HG02840 (cell line): Measurements from ENCODE around the gene ARL4C.

Experiments used
- ATAC-seq: cut with Tn5 transposase; IDR thresholded peaks from one replicate; pipeline ENCODE4 v1.9.1; 2021; ENCODE audit warnings: mild to moderate bottlenecking, moderate library complexity, moderate number of reproducible peaks; ENCODE audit not compliant: unreplicated experiment, low FRiP score

Gene ARL4C

DNA sequence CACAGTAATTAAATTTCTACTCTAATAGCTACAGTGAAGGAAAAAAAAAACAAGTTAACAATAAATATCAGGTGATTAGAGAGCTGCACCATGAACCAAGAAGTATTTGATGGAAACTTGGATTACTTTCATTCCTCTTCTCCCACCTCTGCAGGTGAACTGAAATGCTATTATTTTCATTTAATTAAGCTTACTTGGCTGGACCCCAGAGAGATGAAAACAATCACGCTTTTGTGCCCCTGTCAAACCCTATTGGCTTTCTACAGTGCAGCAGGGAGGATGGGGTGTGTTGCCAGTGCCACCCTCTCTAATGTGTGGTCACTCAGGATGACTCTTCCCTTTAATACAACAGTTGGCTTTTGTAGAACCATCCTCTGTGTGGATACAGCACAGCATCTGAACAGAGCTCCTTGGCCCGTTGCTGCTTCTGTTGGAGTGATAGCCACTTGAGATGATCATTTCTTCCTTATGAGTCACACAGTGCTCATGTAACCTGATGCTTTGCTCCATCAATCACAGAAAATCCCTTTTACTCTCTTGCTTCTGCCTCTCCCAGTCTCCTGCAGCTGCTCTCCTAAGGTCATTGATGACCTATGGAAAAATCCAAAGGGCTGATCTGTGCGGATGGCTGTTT lies 5.5 kb upstream of the ARL4C start:
- no peak for ATAC-seq

DNA sequence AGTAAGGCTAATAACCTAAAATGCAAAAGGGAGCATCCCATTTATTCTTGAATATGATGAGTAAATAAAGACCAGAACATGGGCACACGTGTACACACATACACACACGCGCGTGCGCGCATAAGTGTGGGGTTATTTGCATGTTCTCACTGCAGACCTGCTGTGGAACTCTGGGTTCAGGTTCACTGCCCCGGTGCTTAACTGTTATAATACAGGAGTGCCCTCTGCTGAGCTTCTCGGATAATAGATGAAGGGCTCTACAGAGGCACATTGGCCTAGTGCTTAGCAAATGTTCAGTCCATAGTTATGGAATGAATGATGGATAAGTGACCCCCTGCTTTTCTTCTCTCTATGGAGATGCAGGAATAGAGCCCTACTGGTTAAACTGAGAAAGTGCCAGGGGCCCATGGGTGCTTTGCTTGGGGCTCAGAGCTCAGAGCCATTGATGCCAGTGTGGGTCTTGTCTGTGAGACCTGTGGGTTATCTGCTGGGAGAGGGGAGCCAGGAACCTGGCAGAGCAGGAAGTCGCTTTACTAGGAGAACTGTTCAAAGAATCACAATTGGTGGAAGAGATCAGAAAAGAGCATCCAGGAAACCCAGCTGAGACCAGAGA lies 3.6 kb upstream of the ARL4C start:
- ATAC-seq, result no peak

DNA sequence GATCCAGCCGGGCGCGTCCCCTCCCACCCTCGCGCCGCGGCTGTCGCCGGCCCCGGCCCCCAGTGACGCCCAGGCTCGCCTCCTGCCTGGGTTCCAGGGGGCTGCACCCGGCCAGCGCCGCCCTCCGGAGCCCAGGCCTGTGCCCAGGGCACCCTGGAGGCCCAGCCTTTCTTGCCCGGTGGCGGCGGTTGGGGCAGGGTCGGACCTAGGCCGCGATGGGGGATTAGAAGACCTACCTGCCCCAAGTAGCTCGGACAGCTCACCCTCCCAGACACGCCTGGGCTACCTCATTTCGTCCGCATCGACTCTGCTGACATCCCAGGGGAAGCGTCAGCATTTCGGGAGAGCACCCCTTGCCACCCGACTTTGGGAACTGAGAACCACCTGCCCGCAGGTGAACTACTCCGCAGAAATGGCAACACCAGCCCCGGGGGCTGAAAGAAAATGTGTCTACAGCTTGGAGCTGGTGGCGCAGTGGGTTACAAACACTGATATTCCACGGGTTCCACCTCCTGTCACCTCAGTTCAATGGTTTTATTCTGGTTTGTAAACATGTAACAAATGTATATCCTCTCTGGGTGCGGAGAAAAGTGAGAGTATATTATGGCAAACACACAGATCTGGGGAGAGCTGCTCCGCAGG lies 834 bp upstream of the ARL4C start:
- ATAC-seq, result no peak

DNA sequence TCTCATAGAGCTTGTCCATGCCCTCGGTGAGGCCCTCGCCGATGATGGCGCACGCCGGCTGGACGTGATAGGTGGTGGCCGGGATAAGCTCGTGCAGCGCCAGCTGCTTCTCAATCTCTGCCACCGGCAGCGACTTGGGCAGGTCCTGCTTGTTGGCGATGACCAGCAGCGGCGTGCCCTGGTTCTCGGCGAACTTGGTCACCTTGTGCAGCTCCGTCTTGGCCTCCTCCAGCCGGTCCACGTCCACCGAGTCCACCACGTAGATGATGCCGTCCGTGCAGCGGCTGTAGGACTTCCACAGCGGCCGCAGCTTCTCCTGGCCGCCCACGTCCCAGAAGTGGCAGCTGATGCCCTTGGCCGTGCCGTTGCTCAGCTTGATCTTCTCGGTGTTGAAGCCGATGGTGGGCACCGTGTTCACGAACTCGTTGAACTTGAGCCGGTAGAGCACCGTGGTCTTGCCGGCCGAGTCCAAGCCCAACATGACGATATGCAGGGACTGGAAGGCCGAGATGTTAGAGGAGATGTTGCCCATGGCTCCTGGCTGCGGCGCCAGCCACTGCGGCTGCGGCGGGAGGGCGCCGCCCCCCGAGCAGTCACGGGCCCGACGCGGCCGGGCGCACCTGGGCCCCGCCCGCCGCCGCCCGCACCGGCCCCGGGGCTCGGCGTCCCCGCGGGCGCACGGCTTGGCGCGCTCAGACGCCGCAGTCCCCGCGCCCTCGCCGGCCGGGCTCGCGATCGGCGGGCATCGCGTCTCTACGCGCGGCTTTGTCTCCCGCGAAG lies 636 bp downstream of the ARL4C start:
- ATAC-seq, result peak; percentile 38

DNA sequence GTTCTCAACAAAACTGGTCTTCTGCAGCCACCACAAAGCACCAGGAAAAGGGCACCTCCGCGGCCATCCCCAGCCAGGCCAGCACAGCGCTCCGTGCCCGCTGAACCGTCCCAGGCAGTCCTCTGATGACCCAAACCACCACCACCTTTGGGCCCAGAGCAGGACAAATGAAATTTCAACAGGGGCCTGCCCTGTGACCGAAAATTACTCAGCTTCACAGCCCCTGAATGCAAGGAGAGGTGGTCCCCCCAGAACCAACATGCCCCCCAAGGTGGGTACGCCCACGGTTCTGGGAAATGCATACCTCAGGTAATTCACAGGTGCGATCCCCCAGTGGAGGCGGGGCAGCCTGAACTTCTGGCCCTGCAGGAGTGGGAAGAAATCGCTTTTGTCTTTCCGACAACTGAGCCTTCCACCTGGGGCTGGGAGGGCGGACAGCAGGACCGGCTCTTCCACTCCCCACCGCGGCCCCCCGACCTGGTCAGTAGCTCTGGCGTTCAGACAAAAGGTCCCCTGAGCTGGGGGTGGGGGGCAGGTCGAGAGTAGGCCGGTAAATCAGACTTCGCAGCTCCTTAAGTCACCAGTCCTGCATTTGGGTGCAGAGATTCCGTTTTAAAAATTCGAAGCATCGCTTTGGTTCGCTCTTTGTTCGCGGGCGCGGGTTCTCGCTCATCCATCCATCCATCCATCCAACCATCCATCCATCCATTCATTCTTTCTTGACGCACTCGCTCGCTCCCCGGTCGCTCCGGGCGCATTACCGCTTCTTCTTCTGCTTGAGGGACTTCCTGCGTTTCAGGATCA lies 1.4 kb downstream of the ARL4C start:
- no peak for ATAC-seq

DNA sequence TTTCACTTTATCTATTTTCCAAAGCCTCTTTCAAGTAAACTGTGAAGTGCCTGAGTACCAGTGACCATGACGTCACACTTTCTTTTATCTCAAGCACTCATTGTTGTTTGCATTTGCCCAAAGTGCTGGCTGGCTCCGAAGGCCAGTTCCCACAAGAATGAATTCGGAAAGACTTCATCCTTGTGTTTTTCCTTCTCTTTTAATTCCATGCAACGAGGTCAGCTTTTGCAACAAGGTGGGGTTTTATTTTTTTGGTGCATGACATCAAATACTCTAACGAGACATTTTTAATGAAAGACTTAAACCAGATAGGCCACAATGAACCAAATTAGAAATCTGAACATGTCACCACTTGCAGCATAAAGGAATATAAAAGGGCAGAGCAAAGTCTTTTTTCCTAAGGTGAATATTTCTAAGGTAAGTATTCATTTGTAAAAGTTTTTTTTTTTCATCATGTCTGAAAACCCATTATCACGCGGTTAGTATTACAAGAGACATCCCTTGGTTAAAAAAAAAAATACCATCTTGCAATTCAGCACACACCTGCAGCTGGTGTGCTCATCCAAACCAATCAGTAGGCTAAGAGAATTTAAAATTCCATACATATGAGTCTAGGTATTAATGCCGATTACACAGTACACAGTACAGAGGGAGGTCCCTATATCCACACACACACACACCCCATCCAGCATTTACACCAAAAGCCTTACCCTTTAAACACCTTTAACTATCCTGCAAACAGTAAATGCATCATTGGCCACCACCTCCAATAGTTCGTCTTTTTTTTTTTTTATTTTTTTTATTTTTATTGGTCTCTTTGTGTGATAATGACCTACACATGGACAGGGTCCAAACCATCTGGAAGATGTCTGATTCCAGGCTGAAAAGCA lies 2.3 kb downstream of the ARL4C start:
- ATAC-seq, result no peak

DNA sequence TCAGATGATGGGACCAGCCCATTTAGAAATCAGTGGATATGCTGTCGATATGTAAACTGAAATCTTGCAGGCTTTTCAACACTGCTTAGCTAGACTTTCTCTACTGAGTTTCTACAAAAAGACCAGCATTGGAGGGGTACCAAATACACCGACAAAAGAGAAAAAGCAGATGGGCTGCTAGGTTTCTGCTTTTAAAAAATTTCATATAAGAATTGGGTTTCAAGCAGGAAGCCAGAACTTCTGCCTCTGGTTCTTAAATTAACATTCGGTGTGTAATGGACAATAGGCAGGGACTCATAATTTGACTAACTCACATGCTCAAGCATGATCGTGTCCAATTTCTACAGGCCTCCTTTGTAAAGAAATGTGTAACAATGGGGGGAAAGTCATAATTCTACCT lies 3.1 kb downstream of the ARL4C start:
- ATAC-seq, result no peak

DNA sequence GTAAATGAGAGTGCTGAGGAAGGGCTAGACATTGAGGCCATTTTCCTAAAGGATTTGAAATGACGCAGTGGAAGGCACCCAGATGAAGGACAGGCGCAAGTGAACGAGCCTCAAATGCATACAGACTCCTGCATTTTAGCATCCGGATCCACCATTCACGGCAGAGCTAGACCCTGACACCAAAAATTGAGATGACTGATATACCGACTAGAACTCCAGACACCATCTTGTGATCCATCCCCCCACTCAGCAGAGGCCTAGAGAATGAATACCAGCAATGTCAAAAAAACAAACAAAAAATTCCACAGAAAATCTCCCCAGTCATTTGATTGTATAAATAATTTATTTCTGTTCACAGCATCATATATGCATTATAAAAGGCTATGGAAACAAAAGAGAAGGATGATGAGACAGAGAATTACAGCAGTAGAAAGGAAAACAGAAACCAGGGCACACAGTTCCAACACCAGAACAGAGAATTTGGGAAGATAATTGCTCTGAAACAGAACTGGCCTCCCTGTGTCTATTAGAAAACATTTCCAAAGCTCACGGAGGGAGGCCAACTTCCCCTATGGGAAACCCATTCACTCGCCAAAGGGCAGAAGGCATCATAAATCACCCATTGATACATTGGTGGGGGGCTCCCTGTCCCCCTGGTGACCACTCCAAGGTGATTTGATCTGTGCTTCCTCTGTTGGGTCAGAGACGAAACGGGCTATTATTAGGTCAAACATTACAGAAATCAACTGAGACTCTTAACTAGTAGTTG lies 4.0 kb downstream of the ARL4C start:
- ATAC-seq, result no peak

DNA sequence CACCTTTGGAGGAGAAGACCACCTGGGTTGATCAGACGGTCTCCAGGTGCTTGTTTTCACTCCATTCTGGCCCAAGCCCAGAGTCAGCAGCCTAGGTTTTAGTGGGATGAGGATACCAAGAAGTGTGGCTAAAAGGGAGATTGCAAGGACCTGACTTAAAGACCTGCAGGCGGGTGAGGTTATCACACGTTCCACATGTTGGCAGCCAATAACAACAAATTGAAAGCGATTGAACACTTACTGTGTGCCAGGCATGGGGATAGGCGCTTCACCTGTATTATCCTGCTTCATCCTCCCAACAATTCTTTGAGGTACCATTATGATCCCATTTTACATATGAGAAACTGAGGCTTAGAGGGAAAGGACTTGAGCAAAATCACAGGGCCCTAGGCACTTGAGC lies 5.0 kb downstream of the ARL4C start:
- no peak for ATAC-seq

DNA sequence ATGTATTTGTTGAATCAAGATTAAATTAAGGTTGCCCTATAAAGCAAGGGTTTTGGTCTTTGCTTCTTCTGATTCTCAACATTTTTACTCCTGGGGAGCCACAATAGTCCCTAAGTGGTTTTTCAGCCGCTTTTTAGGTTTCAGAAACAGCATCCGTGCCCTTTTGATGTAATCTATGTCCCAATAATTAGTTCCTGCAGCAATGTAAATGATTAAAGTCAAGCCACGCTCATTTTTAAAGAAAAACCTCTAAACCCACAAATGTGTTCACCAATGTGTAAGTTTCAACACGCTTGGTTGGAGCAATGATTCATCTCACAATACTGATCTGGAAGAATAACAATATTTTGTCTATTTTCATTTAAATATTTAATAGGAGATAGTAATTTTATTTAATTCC lies 5.6 kb downstream of the ARL4C start:
- ATAC-seq, result no peak

DNA sequence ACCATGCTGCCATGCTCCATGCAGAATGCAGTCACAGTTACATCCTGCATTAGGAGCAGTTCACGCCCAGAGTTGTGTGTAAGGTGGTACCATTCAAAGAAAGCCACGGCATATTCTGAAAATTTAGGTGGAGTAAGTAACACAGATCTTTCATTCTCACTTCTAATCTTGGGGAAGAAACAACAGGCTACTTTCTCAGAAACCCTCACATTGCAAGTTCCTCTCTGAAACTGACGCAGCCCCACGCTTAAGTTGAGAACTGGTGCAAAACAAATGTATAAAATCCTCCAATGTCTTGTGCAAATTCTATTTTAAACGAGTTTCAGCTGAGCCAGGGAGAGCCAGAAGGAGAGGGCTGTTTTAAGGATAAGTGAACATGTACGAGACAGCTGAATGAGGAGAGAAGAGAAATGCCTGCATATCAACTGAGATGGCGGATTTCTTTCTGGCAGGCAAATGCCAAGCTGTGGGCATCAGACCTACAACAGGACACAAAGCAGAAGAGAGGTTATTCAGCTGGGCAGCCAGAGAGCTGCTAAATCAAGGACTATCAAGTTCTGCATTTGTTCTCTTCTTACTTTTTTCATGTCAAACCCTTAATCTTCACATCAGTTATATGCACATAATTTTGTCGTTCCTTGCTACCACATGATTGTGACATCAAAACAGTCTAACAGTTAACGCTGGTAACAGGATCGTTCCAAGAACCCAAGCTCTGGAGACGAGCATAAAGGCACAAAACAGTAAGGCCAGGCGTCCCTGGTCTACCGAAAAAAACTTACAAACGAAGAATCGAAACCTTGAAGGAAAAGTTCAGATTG lies 6.4 kb downstream of the ARL4C start:
- no peak for ATAC-seq

DNA sequence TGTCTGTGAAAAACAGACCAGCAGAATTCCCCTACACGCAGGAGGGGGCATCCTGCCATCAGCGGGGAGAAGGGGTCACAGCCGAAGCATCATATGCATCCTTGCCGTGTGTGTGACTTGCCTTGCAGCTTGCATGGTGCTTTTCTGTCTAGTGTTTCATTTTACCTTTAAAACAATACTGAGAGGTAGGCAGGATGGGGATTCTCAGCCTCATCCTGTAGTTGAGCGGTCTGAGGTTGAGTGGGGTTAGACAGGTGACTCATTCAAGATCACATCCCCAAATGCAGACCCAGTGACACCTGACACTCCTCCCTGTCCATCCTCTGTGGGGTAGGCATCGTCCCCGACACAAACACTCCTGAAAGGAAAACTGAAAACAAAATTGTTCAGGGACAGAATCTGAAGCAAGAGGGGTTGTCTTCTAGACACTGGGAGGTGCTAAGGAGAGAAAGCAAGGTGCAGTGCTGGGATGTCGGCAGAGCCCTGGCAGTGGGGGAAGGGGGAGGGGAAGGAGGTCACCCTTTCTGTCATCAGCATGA lies 7.9 kb downstream of the ARL4C start:
- ATAC-seq, result no peak

DNA sequence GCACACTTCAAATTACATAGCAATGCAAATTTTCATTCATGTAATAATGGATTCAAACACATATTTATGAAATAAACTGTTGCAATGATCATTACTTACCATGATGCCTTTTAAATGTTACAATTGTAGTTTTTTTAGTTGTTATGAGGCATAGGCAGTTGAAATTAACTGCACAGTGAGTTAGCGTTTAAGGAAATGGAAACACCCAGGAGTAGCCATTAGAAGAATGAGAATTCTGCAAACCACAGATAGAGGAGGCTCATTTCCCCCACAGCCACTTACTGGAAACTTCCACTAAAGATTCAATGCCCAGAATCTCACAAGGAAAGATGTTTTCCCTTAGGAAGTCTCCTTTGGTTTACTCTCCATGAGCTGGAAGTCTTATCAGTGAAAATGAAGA lies 8.4 kb downstream of the ARL4C start:
- no peak for ATAC-seq

DNA sequence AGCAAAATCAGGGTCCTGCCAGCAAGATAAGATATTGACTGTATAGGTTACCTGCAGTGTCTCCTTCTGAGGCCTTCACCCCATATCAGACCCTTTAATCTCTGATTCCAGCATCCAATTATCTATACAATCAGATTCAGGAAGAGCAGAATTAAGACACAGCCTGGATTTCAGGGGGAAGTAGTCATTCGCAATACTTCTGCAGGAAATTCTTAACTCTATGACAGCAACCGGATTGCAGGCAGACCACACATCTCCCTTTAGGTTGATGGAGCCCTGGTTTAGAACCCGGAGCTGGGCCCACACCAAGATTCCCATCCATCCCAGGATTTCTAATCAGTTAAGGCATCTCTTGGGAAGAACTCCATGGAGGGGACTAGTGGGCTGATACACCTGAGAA lies 9.5 kb downstream of the ARL4C start:
- no peak for ATAC-seq

DNA sequence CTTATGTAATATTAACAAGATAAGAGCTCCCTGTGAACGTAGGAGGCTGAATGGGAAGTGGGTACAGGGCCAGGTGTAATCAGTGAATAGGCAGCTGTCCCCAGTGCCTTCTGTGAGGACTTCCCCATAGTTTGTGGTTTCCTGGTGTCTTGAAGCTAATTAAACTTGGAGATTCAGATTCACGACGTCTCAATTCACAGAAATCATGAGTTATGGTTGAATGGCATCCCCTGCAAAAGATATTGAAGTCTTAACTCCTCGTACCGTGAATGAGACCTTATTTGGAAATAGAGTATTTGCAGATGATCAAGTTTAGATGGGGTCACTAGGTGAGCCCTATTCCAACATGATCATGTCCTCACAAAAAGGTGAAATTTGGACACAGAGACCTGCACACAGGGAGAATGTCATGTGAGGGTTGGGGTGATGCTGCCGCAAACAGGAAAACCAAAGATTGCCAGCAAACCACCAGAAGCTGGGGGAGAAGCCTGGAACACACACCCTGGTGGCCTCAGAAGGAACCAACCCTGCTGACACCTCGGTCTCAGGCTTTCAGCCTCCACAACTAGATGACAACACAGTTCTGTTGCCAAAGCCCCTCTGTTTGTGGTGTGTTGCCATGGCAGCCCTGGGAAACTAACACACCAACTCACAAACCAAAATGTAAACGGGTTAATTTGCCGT lies 13.2 kb downstream of the ARL4C start:
- ATAC-seq, result no peak

DNA sequence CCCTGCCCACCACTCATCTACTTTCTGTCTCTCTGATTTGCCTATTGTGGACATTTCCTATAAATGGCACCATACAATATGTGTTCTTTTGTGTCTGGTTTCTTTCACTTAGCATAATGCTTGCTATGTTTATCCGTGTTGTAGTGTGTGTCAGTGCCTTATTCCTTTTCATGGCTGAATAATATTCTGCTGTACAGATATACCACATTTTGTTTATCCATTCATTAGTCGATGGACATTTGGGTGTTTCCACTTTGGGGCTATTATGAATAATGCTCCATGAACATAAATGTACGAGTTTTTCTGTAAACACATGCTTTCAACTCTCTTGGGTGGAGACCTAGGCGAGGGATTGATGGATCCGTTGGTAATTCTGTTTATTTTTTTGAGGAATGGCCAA lies 15.6 kb downstream of the ARL4C start:
- ATAC-seq, result no peak

DNA sequence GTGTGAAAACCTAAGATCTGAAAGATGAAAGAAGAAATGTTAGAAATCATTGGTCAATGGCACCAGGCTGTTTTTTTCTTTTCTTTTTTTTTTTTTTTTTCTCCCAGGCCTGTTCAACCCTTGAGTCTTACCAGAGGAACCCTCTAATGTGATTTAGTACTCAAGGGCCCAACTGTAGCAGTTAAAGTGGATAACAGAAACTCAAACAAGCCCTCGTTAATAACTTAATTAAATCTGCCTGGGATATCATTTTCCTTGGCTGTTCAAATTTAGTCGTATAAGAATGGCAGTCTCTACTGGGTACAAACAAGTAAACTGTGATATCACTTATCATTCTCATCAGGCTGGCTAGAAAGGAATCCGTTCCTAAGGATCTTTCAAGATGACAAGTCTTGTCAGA lies 16.5 kb downstream of the ARL4C start:
- no peak for ATAC-seq
